Measurements from ENCODE around the gene UNC5CL. TPM values are rescaled to one million over a fixed set of nuclear protein-coding genes. Genes with fewer than 3 reads are reported as not detected.

Gene UNC5CL
- polyA plus RNA-seq, 1 donor (not counting 4 experiments of a cell fraction or from before 2014, with no cell fraction given), result 0.34 TPM

GRCh38 chr6:41073968-41074691 lies 35.1 kb upstream of the UNC5CL start:
- peak overlapping the region; percentile 93 for H3K9ac ChIP-seq (ENCODE audit: control insufficient read depth, extremely low read depth, insufficient read depth, low read length)
- H3K27ac ChIP-seq (ENCODE audit: control insufficient read depth, insufficient read depth, low read length), result peak overlapping the region; percentile 87
- FAIRE-seq (peak; percentile 65), DNase-seq (ENCODE audit: low read depth, low spot score) (no peak)
- no peaks in the 10 kb centered on the region for H3K9me1 ChIP-seq (ENCODE audit: control insufficient read depth, extremely low read depth, insufficient read depth, low read length)
- no peaks in the 10 kb centered on the region for H4K20me1 ChIP-seq (ENCODE audit: control insufficient read depth, extremely low read depth, insufficient read depth, low read length)
- peak overlapping the region; percentile 88 for H3K4me2 ChIP-seq (ENCODE audit: control insufficient read depth, extremely low read depth, insufficient read depth, low read depth, low read length)
- H3K36me3 ChIP-seq (ENCODE audit: control insufficient read depth in 2 of 2, extremely low read depth in 1 of 2, insufficient read depth in 2 of 2, low read length in 2 of 2), result peaks cover 4 to 6% of the 10 kb centered on the region in 2 experiments
- TF ChIP-seq EZH2 (IDR thresholded peaks at IDR 0.05; ENCODE audit: low read length) (no peak), CTCF (optimal IDR thresholded peaks at IDR 0.05 in 1 of 3, IDR thresholded peaks at IDR 0.05 in 1 of 3, conservative IDR thresholded peaks at IDR 0.05 in 1 of 3; ENCODE audit: extremely low read depth in 1 of 3, insufficient read depth in 2 of 3, low read length in 3 of 3) (no peak)
- no peaks in the 10 kb centered on the region for H3K27me3 ChIP-seq (ENCODE audit: control insufficient read depth, extremely low read depth, insufficient read depth, low read length)
- H2AFZ ChIP-seq (ENCODE audit: control insufficient read depth, low read length), result no peak overlapping the region
- peaks cover 11% of the 10 kb centered on the region for H3K4me1 ChIP-seq (ENCODE audit: control insufficient read depth, extremely low read depth, insufficient read depth, low read length)
- H3K4me3 ChIP-seq (ENCODE audit: control insufficient read depth in 2 of 3, extremely low read depth in 1 of 3, insufficient read depth in 2 of 3, low read depth in 1 of 3, low read length in 3 of 3), result peak overlapping the region; percentile 61 to 88 (median 68)
- dilution Hi-C loops (cut with MboI; ENCODE audit: extremely low pct_ligation_motif_present, low sequenced_read_pairs), result no loop called here
- H3K79me2 ChIP-seq (ENCODE audit: control insufficient read depth, insufficient read depth, low read length), result peaks cover 56% of the 10 kb centered on the region
- no peaks in the 10 kb centered on the region for H3K9me3 ChIP-seq (ENCODE audit: control insufficient read depth, low read depth, low read length)

DNA sequence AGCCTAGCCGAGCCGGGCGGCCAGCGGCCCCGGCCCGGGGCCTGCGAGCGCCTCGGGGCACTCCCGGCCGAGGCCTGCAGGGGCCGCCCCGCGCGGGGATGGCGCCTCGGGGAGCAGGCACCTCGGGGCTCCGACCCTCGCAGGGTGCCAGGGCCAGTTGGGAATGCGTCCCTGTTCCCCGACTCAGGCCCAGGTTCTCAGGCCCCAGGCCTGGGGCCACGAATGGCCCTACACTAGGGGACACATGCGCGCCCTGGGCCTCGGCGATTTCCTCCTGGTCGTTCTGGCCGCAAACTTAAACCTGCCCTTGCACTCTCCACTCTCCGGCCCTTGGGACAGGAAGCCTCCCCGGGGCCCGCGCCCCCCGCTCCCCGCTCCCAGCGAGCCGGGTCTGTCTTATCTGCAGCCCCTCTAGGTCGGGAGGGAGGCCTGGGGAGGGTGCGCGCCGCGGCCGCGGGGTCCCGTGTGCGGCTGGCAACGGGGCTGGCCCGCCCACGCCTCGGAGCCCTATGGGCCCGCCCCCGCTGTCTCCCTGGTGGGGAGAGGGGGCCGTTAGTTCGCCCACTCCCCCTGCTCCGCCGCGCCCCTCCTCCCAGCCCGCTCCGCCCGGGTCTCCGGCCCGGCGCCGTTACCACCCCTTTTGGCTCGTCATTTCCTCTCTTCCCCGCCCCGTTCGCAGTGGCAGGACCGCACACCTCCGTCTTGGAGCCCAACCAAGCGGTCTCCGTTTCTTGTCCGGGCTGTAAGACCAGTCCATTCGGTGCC lies 34.4 kb upstream of the UNC5CL start:
- no peak for TF ChIP-seq EZH2 (IDR thresholded peaks at IDR 0.05; ENCODE audit: low read length)
- TF ChIP-seq CTCF (optimal IDR thresholded peaks at IDR 0.05 in 1 of 3, IDR thresholded peaks at IDR 0.05 in 1 of 3, conservative IDR thresholded peaks at IDR 0.05 in 1 of 3; ENCODE audit: extremely low read depth in 1 of 3, insufficient read depth in 2 of 3, low read length in 3 of 3), result peak in 2 of 3 experiments; percentile 5 to 10
- dilution Hi-C loops (cut with MboI; ENCODE audit: extremely low pct_ligation_motif_present, low sequenced_read_pairs), result no loop called here
- DNase-seq (ENCODE audit: low read depth, low spot score), result no peak
- Histone ChIP-seq H2AFZ (ENCODE audit: control insufficient read depth, low read length) (no peak overlapping the region), H3K36me3 (ENCODE audit: control insufficient read depth in 2 of 2, extremely low read depth in 1 of 2, insufficient read depth in 2 of 2, low read length in 2 of 2) (peaks cover 0 to 4% of the 10 kb centered on the region in 2 experiments), H3K9me1 (ENCODE audit: control insufficient read depth, extremely low read depth, insufficient read depth, low read length) (no peaks in the 10 kb centered on the region), H3K79me2 (ENCODE audit: control insufficient read depth, insufficient read depth, low read length) (peaks cover 48% of the 10 kb centered on the region), H3K27ac (ENCODE audit: control insufficient read depth, insufficient read depth, low read length) (peak overlapping the region; percentile 87), H3K4me3 (ENCODE audit: control insufficient read depth in 2 of 3, extremely low read depth in 1 of 3, insufficient read depth in 2 of 3, low read depth in 1 of 3, low read length in 3 of 3) (peak overlapping the region; percentile 61 to 88 (median 68)), H3K27me3 (ENCODE audit: control insufficient read depth, extremely low read depth, insufficient read depth, low read length) (no peaks in the 10 kb centered on the region), H3K4me1 (ENCODE audit: control insufficient read depth, extremely low read depth, insufficient read depth, low read length) (peaks cover 11% of the 10 kb centered on the region), H3K4me2 (ENCODE audit: control insufficient read depth, extremely low read depth, insufficient read depth, low read depth, low read length) (peak overlapping the region; percentile 88), H4K20me1 (ENCODE audit: control insufficient read depth, extremely low read depth, insufficient read depth, low read length) (no peaks in the 10 kb centered on the region), H3K9me3 (ENCODE audit: control insufficient read depth, low read depth, low read length) (no peaks in the 10 kb centered on the region), H3K9ac (ENCODE audit: control insufficient read depth, extremely low read depth, insufficient read depth, low read length) (peak overlapping the region; percentile 93)
- FAIRE-seq, result peak; percentile 46

Data from keratinocyte (primary cell).